Measurements from ENCODE around the gene INF2.

INF2 gene

DNA sequence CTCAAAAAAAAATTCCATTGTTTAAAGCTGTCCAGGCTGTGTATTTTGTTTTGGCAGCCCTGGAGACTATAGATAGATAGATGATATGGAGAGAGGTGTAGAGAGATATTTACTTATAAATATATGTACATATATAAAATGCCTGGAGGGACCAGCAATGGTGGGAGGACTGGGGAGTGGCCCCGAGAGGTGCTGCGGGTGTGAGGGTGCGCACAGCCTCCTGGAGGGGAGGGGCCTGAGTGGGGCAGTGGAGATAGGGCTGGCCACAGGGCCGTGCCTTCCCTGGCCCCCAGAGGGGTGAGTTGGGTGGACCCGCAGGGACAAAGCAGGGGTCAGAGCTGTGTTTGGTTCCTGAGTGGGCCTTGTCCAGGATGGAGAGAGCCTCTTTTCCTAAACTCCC lies 41.1 kb downstream of the INF2 start:
- TF ChIP-seq, protein P1, sequence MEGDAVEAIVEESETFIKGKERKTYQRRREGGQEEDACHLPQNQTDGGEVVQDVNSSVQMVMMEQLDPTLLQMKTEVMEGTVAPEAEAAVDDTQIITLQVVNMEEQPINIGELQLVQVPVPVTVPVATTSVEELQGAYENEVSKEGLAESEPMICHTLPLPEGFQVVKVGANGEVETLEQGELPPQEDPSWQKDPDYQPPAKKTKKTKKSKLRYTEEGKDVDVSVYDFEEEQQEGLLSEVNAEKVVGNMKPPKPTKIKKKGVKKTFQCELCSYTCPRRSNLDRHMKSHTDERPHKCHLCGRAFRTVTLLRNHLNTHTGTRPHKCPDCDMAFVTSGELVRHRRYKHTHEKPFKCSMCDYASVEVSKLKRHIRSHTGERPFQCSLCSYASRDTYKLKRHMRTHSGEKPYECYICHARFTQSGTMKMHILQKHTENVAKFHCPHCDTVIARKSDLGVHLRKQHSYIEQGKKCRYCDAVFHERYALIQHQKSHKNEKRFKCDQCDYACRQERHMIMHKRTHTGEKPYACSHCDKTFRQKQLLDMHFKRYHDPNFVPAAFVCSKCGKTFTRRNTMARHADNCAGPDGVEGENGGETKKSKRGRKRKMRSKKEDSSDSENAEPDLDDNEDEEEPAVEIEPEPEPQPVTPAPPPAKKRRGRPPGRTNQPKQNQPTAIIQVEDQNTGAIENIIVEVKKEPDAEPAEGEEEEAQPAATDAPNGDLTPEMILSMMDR (IDR thresholded peaks at IDR 0.05; ENCODE audit: low read depth, low read length), result no peak
- DNase-seq (ENCODE audit: extremely low read depth, low read depth), result no peak

DNA sequence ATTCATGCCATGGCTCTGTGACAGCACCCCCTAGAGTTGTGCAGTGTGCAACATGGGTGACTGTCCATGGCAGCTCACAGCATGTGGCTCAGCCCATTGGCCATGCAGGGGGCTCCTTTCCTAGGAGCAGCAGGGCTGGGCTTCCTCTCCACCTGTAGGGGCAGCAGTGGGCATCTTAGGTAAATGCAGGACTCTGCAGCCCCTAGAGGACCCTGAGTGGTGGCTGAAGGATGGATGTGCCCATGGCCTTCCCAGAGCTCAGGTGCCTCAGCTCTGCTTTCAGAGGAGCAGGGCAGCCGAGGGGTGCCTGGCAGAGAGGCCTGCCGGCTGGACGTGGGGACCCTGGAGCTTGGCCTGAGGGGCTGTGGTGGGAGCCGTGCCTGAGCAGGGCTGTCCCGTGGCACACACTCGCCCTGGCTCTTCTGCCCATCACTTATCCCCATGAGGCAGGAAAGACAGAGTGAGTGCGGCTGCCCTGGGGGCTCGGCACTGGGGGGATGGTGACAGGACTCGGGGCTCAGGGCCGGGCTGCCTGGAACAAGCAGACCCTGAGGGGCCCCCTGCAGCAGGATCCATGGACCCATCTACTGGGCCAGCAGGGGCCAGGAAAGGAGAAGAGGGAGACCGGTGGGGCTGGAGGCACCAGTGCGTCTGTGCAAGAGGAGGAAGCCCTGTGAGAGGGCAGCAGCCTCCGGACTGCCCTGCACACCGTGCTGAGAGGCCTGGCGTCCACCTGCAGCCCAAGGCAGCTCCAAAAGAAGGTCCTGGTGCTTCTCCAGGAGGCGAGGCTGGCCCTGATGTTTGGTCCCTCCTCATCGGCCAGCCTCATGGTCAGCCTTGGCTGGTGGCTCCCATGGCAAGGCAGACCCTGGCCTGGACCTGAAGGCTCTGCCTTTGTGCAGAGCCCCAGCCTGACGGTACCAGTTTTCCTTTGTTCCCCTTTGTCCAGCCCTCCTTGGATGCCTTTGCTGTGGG lies 42.2 kb downstream of the INF2 start:
- TF ChIP-seq, protein P1 (IDR thresholded peaks at IDR 0.05; ENCODE audit: low read depth, low read length), result peak; percentile 24
- DNase-seq (ENCODE audit: extremely low read depth, low read depth), result no peak

DNA sequence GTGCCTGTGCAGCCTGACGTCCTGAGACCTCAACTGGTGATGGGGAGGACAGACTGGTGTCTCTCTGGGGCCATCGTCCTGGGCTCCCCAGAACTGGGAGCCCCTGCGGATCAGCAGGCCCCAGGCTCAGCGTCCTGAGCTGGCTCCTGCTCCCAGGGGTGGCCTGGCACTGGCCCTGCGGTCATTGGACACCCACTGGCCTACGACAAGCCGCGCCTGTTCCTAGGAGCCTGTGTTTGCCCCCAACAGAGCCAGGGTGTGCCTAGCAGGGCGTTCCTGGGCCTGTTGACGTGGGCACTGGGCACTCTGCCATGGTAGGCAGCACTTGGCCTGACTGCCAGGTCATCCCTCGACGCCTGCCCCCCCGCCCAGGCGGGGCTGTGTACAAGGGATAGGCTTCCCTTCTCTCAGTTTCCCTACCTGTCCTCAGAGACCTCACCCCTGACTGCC lies 43.0 kb downstream of the INF2 start:
- DNase-seq (ENCODE audit: extremely low read depth, low read depth), result no peak
- TF ChIP-seq, protein P1 (IDR thresholded peaks at IDR 0.05; ENCODE audit: low read depth, low read length), result no peak

DNA sequence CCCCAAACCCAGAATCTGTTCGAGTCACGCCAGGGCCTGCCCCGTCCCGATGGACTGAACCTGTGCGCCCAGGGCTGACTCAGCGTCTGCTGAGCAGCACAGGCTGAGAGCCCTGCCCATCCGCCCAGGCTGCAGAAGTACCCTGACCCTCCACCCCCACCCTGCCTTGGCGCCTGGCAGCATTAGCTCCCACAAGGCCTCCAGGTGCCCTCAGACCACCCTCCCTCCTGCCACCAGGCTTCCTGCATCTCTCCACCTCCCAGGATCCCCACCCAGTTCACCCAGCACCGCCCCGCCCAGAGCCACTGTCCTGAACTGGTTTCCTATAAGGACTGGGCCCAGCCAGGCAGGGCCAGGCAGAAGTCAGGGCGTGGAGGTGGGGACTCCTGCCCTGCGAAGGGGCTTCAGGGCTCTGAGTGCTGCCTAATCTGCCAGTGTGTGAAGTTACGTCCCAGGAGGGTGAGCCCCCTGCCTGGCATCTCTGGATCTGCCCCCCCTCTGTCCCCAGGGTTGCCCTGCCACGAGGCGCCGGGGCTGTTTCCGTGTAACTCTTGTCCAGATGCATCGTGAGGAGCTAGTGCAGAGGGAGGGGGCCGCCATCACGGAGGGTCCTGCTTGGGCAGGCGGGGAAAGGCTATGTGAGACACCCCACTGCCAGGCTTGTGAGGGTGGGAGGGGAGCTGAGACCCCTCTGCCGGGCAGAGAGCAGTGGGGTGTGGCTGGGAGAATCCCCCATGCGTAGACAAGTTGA lies 43.7 kb downstream of the INF2 start:
- TF ChIP-seq, protein P1 (IDR thresholded peaks at IDR 0.05; ENCODE audit: low read depth, low read length), result no peak

DNA sequence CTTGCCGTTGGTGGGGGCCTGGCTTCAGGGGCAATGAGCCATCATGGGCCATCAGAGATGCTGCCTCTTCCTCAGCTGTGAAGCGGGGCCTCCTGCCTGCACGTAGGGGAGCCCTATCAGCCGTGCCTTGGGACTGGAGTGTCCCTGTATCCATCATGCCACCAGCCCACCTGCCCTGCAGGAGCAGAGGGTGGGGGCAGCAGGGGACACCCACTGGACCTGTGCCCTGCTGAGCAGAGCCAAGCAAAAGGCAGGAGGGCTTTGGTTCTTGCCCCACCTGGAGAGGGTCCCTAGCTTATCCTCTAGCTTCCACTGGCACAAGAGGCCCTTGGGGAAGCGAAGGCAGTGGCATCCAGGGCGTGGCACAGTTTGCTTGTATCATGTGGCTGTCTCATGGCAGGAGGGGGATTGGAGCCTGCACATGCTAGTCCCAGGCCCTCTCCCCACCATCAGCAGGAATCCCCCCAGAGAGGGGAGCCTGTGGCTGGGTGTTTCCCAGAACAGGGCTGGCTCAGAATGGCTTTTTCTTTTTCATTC lies 44.7 kb downstream of the INF2 start:
- no peak for DNase-seq (ENCODE audit: extremely low read depth, low read depth)
- TF ChIP-seq, protein P1 (IDR thresholded peaks at IDR 0.05; ENCODE audit: low read depth, low read length), result no peak

More for the DNA sequence above, 43.7 kb downstream of the INF2 start:
- DNase-seq (ENCODE audit: extremely low read depth, low read depth), result no peak

DNA sequence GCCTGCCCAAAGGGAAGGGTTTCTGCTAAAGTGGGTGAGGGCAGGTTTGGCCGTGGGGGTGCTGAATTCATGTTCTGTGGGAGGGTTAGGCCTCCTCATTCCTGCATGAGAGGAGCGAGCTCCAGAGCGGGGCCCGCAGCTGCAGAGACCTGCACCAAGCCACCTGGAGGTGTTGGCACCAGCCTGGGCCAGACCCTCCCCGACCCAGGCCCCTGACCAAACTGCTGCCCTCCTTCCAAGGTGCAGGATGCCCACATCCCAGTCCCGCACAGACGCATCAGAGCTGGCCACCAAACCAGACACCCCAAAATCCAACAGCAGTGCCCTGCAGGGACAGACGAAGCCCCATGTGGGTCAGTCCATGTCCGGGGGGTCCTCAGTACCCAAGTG lies 45.2 kb downstream of the INF2 start:
- TF ChIP-seq, protein P1 (IDR thresholded peaks at IDR 0.05; ENCODE audit: low read depth, low read length), result no peak
- no peak for DNase-seq (ENCODE audit: extremely low read depth, low read depth)
